Measurements from ENCODE around the gene SLC30A1. TPM values are rescaled to one million over a fixed set of nuclear protein-coding genes. Genes with fewer than 3 reads are reported as not detected.

The SLC30A1 gene
- total and polyA plus RNA-seq, 2 of the 8 experiments (the other 6 are each of a cell fraction or from before 2014, with no cell fraction given), result 4.5 to 14.0 TPM

DNA sequence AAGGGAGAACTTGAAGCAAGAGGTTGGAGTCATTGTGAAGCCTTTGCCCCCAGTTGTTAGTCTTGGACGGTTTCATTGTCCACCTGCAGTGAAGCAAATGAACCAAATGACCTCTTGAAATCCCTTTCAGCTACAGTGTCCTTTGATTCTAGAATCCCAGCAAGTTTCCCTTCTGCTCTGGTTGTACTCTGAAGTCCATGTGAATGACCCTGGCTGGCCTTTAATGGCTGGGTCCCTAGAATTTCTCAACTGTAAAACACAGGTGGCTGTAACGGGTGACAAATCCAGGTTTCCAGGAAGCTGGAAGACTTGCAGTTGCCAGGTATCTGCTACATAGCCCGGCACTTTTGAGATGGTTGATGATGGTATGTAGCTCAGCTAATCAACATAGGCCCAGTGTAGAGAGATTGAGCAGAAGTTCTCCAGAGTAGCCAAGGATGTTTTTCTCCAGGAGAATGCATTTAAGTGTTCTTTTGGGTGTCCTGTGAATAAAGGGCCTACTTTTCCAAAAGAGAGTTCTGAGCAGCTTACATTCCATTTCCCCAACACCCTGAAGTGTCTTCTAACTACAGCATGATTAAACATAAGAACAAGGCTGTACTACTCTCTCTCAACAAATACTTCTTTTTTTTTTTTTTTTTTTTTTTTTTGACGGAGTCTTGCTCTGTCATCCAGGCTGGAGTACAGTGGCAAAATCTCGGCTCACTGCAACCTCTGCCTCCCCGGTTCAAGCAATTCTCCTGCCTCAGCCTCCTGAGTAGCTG lies 17.6 kb upstream of the SLC30A1 start (continued):
- TF ChIP-seq SAP30 (IDR thresholded peaks at IDR 0.05; ENCODE audit: insufficient read depth, insufficient replicate concordance, low read length) (no peak), SIX5 (IDR thresholded peaks at IDR 0.05; ENCODE audit: low read depth, low read length) (no peak)
